C4-2B (cell line): ENCODE measurements around the gene WFDC9.
"Not testable (repeated sequence)": the region's sequence is repeated elsewhere in the genome, so short reads cannot be mapped to it uniquely, and the experiment has no call there.

ENCODE experiments used
- H3K27ac ChIP-seq: fragments of 450-650 bp; 2 replicates; pipeline ENCODE4 v1.5.1; 2017
- CTCF ChIP-seq: fragments of 450-650 bp; conservative IDR thresholded peaks from 2 replicates; pipeline ENCODE4 v1.5.1; 2017; ENCODE audit warnings: mild to moderate bottlenecking
- ZFX ChIP-seq: fragments of 450-650 bp; IDR thresholded peaks from 2 replicates; pipeline ENCODE4 v1.6.1; 2017

WFDC9 gene

GRCh38 chr20:45588800-45589199 is 42.3 kb downstream of the WFDC9 start:
- TF ChIP-seq ZFX, result no peak
- TF ChIP-seq CTCF, result no peak
- no peak overlapping the region for H3K27ac ChIP-seq

- not testable (repeated sequence) for H3K27ac ChIP-seq
Measured at GRCh38 chr20:45585986-45586385, 45.1 kb downstream of the WFDC9 start.

GRCh38 chr20:45584294-45584693 is 46.8 kb downstream of the WFDC9 start:
- H3K27ac ChIP-seq, result not testable (repeated sequence)

- TF ChIP-seq CTCF (no peak), ZFX (no peak)
- no peak overlapping the region for H3K27ac ChIP-seq
Measured at GRCh38 chr20:45583502-45583901, 47.6 kb downstream of the WFDC9 start.

- TF ChIP-seq ZFX, result no peak
- no peak overlapping the region for H3K27ac ChIP-seq
Measured at GRCh38 chr20:45581702-45582101, 49.4 kb downstream of the WFDC9 start.

- no peak within 1 kb of the TSS for H3K27ac ChIP-seq
- TF ChIP-seq ZFX, result no peak
- no peak for TF ChIP-seq CTCF
Measured at GRCh38 chr20:45579184-45579583, 51.9 kb downstream of the WFDC9 start, which contains the start of gene WFDC8. TSS of gene WFDC8 (minus strand) at chr20:45579284. CDS start at chr20:45579247, 37 bp downstream.

GRCh38 chr20:45578231-45578630 is 52.9 kb downstream of the WFDC9 start:
- TF ChIP-seq CTCF (no peak), ZFX (no peak)
- H3K27ac ChIP-seq, result no peak overlapping the region

- TF ChIP-seq ZFX (no peak), CTCF (no peak)
- H3K27ac ChIP-seq, result no peak overlapping the region
Measured at GRCh38 chr20:45576995-45577394, 54.1 kb downstream of the WFDC9 start.

- H3K27ac ChIP-seq, result no peak overlapping the region
- TF ChIP-seq CTCF (no peak), ZFX (no peak)
Measured at GRCh38 chr20:45575931-45576330, 55.2 kb downstream of the WFDC9 start.

- not testable (repeated sequence) for H3K27ac ChIP-seq
Measured at GRCh38 chr20:45569650-45570049, 61.4 kb downstream of the WFDC9 start.
